SIG-M5 (cell line): ENCODE results near the gene TMEM108.

ENCODE experiments used
- DNase-seq: peaks from one replicate; lab custom pipeline; 2025; lab: John Stamatoyannopoulos, UW

TMEM108 gene

DNA sequence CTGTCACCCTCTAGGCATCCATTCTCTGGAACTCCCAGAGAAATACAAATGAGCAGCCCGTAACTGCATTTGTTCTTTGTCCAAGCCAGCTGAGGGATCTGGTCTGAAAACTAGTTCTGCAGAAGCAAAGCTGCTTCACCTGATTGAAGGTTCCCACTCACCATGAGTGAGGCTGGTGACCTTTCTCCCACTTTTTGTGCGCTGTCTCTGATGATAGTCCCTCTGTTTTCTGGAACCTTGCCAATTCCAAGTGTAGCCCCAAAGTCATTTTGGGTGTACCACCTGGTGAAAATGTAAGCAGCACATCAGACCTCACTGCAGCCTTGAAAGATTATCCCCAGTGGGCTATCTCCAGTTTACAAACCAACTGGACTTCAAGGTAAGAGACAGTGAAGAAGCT, 322.3 kb downstream of the TMEM108 start:
- DNase-seq, result no peak

DNA sequence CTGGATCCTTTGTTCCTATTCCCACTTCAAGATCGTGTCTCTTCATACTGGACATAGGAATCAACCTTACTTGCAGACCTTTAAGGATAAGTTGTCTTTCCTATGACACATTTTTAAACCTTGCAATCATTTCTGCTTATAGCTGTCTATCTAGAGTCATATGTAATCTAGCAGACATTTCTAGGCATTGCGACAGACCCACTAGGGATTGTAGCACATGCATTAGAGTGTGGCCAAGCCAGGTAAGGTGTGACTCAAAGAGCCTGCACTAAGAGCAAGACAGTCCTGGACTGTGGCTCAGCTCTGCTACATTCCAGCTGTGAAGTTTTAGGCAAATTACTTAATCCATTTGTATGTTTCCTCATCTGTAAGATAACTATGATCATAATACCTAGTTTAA, 322.8 kb downstream of the TMEM108 start:
- DNase-seq, result no peak

DNA sequence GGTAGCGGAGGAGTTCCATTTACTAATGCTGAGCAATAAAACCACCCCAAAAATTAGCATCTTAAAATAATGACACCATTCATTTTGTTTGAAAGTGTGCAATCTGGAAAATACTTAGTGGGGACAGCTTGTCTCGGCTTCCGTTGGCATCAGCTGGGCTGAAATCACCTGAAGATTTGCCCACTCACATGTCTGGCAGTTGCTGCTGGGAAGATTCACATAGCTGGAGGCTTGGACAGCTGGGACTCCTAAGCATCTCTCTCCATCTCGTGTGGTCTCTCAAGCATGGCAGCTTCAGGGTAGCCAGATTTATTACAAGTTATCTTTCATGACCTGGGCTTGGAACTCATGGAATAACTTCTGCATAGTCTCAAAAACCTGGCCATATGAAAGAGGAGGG, 323.2 kb downstream of the TMEM108 start:
- DNase-seq, result no peak

DNA sequence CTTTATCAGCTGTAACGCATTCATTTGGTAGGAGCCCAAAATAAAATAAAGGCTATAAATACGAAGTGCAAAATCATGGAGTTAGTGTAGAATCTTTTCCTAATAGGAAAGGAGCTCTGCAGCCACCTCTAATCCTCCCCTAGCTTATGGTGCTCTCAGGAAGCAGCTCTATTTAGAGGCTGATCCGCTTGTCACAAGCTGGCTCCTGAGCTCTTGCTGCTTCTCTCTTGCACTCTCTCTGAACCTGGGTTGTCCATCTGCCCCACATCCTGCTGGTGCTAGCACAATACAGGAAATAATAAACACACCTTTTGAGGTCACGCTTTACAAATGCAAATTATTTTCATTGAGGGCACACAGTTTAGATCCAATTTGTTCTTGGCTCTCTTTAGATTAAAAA, 324.3 kb downstream of the TMEM108 start:
- no peak for DNase-seq

DNA sequence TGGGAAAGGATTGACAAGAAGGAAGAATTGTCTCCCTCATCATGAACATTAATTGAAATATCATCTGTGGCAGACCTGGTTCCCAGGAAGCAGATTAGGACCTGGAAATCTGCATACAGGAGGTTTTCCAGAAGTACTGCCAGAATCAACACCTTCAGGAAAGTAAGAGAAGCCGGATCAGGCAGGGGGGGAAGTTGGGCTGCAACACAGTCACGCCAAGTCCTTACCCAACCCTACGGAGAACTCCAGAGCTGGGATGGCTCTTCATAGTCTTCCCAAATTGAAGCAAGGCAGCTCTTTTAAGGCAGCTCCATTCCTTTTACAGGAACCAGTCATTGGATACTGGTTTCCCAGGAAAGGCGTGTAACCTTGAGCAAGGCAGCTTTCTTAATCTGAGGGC, 326.5 kb downstream of the TMEM108 start:
- no peak for DNase-seq

DNA sequence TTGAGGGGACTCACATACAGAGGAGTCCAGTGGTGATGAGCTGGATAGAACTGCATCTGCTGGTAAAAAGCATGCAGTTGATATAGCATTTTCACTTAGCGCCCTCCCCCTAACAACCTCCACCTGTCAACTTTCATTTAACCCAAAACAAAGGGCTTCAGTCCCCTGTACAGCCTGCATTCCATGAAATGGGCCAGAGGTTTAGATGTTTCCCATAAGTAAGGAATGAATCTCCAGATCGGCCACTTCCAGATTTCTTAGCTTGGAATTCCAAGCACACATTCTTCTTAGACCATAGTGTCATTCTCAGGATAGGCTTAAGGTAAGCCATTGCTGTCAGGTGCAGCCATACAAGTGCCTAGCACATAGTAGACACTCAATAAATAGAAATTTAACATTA, 328.7 kb downstream of the TMEM108 start:
- DNase-seq, result no peak

DNA sequence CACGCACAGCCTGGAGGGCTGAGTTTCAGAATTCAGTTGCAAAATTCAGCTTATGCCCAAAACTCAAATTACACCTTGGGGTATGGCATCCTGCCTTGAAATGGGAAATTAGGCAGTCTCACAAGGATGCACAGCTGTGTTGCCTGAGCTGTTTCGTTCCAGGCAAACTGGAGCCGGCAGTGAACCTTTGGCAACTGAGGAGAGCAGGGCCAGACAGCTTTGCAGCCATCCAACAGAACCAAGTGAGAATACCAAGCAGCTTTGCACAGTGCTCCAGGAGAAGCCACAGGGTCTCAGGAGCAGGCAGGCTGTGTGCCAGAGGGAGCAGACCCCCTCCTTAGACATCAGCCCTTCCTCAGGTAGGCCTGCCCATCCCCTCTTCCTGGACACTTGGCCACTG, 329.2 kb downstream of the TMEM108 start:
- no peak for DNase-seq

DNA sequence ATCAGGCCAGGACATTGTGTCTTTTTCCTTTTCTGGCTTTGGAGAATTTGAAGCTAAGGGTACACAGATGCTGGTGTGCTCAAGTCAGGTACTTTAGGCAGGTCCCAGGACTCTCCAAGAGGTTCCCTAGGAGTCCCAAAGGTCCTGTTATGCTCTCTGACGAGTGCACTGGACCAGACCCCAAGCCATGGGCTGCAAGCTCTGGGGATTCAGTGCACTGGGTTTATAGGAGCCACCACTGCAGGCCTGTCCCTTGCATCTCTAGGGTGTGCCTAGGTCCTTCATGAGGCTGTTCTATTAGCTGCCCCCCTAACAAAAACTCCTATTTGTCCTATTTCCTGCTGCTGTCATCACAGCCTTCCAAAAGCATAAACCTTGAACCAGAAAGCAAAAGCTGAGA, 329.8 kb downstream of the TMEM108 start:
- no peak for DNase-seq

DNA sequence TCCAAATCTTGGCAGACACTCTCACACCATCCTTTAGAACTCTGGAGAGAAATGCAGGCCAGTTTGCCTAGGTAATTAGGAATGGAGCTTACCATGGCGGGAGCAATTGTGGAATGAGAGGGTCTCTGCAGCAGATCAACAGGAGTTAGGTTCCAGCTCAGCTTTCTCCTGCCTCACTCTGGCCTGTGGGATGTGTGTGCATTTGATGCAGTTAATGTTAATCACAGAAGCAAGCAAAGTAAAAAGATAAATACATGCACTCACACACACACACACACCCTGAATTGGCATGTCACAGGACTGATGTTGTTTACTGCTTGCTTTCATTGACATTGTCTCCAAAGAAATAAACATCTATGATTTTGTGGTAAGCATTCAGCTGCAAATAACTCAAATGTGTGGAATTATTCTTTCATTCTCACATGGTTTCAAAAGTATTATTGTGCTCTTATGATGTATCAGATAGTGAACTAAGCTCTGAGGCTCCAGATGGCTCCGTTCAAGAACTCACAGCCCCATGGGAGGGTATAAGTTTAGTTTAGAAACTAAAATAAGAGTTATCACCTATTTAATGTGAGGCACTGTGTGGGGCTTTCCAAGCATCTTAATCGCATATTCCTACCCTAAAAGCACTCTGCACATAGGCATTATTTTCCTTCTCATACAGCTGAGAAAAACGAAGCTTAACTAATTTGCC, 330.3 kb downstream of the TMEM108 start:
- no peak for DNase-seq

DNA sequence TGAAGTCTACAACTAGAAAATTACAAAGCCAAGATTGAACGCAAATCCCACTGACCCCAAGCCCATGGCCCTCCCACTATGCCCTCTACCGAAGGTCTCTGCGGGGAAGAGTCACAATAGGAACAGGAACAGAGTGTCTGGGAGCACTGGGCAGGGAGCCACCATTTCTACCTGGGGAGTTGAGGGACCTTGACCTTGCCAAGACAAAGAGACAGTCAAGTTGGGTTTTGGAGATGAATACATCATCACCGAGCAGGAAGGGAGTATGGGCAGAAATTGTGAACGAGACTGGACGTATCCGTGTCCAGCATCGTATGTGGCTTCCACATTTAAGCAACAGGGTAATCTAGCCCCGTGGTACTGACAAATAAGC, 330.9 kb downstream of the TMEM108 start:
- DNase-seq, result no peak

DNA sequence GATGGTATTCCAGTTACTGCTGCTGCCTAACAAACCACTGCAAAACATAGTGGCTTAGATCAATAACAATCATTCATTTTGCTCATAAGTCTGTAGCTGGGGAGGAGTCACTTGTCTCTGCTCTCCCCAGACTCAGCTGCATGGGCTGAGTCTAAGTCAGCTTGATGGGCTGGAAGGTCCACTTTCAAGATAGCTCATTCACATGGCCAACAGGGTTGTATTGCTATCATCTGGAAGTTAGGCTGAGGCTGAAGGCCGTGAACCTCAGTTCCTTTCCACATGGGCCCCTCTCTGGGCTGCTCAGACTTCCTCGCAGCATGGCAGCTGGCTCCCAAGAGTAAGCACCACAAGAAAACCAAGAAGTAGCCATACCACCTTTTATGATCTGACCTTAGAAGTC, 333.0 kb downstream of the TMEM108 start:
- no peak for DNase-seq

DNA sequence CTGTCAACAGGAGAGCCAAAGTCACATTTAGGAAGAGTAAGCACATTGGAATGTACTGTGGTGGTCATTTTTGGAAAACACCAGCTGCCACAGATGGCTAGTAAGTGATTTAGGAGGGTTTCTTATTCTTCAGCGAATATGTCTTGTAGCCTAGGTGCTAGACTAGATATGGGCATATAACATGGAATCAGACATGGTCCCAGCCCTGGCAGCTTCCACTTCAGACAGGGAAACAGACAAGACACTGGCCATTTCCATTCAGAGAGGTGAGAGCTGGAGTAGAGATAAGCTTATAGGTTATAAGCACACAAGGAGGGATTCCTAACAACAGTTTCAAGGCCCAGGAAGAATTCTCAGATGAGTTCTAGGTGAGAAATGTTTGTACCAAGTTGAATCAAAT, 333.5 kb downstream of the TMEM108 start:
- no peak for DNase-seq

DNA sequence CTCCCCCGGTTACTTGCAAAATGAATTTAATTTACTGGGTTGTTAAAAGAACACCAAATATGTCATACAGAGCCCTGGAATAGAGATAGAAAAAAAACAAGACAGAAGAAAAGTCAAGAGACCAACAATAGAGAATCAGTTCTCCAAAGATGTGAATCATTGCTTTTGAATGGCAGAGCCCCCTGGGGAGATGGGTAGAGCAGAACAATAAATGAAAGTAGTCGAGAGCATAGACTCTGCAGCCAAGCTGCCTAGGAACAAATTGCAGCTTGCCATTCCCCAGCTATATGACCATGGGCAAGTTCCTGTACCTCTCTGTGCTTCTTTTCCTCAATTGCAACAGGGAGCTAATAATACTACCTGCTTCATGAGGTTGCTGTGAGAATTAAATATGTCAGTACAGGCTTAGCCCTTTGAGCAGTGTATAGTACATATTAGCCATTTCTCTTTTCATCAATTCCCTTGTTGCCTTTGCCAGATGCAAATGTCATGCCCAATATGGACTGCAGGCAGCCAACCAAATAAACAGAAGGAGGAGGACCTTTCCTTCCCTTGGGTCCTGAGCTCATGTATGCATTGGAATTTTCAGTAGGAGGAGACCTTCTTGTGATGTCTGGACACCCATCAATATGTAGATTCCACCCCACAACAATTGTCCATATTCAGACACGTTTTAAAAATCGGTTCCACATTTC, 336.7 kb downstream of the TMEM108 start:
- DNase-seq, result no peak

DNA sequence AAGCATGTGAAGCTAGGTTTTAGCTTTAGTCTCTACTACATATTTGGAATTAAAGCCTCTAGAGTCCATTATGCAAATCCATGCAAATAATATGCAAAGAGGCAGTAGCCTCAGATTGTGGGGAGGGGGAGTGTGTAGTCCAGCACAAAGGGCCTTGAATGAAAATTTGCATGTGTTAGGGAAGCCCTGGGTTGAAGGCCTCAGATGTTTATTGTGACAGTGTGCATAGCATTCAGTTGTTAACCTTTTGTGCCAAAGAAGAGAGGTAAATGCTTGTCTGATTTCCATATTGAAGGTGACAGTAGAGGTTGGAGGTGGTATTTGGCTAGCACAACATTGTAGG, 337.2 kb downstream of the TMEM108 start:
- no peak for DNase-seq

DNA sequence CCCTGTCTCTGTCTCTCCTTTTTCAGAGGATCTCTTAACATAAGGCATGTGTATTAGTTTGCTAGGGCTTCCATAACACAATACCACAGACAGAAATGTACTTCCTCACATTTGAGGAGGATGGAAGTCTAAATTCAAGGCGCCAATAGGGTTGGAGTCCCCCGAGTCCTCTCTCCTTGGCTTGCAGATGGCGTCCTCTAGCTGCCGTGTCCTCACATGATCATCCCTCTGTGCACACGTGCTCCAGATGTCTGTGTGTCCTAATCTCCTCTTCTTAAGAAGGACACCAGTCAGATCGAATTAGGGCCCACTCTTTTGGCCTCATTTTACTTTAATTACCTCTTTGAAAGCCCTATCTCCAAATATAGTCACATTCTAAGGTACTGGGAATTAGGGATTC, 338.6 kb downstream of the TMEM108 start:
- no peak for DNase-seq

DNA sequence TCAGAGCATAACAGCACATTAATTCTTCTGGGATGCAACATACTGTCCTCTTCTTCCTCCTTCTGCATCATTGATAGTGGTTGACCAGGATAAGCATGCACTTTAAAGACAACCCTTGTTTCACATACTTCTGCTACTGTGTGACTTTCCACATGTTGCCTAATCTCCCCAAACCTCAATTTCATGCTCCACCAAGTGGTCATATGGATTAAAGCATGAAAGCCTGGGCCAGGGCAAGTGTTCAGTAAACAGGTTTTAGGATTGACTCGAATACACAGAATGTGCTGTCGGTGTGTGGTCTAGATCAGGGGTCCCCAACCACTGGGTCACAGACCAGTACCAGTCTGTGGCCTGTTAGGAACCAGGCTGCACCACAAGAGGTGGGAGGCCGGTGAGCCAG, 339.2 kb downstream of the TMEM108 start:
- no peak for DNase-seq

DNA sequence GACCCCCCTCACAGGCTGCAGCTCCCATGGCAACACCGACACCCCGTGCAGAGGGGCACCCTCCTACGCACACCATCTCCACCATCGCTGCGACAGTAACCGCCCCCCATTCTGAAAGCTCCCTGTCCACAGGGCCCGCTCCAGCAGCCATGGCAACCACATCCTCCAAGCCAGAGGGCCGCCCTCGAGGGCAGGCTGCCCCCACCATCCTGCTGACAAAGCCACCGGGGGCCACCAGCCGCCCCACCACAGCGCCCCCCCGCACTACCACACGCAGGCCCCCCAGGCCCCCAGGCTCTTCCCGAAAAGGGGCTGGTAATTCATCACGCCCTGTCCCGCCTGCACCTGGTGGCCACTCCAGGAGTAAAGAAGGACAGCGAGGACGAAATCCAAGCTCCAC, 341.7 kb downstream of the TMEM108 start:
- no peak for DNase-seq

DNA sequence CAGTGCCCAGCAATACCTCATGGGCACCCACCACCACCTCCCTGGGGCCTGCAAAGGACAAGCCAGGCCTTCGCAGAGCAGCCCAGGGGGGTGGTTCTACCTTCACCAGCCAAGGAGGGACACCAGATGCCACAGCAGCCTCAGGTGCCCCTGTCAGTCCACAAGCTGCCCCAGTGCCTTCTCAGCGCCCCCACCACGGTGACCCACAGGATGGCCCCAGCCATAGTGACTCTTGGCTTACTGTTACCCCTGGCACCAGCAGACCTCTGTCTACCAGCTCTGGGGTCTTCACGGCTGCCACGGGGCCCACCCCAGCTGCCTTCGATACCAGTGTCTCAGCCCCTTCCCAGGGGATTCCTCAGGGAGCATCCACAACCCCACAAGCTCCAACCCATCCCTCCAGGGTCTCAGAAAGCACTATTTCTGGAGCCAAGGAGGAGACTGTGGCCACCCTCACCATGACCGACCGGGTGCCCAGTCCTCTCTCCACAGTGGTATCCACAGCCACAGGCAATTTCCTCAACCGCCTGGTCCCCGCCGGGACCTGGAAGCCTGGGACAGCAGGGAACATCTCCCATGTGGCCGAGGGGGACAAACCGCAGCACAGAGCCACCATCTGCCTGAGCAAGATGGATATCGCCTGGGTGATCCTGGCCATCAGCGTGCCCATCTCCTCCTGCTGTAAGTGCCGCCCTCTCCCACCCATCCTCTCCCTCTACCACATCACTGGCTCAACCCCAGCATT, 342.5 kb downstream of the TMEM108 start:
- DNase-seq, result no peak

DNA sequence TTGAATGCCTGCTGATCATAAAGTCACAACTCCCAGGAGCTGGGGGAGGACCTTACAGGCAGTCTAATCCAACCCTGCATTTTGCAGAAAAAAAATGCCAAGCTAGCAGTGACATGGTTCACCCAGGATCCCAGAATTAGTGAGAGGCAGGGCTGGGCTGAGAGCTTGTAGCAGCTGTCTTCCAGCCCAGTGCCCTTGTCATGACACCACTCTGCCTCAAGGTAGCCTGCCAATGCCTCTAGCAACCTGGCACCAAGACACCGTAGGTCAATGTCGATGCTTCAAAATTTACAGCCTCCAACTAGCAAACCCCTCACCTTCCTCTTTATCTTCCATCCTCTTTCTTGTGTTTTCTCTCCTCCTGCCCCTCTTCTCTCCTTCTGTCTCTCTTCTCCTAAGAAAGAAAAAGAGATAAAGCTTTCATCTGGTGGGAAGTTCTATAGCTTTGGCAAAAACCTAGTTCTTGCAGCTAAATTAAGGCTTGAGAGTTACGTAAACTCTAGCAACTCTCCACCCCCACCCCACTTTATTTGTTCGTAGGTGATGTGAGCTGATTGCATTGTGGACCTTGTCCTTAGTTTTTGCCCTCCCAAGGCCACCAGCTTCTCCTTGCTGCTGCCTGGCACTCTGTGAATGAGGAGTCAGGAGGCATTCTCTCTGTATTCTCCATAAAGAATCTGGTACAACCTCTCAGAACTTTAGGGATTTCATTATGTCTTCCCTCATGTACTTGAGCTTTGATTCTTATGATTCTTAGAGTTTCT, 343.3 kb downstream of the TMEM108 start:
- DNase-seq, result no peak

DNA sequence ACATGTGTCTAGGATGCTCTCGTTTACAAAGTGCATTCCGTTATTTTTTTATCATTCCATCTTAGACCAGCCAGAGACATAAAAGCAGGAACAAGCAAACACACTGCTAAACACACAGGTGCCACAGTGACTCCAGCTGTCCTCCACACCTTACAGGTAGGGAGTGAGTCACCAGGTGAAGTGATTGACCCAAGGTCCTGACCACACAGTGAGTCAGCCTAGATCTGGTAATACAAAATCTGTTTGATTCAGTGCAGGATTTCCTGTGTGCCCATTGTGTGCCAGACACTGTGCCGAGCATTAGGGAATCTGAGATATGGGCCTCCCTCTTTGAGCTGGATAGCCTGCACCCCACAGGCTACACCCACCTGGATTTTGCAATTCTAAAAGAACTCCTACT, 345.0 kb downstream of the TMEM108 start:
- no peak for DNase-seq

DNA sequence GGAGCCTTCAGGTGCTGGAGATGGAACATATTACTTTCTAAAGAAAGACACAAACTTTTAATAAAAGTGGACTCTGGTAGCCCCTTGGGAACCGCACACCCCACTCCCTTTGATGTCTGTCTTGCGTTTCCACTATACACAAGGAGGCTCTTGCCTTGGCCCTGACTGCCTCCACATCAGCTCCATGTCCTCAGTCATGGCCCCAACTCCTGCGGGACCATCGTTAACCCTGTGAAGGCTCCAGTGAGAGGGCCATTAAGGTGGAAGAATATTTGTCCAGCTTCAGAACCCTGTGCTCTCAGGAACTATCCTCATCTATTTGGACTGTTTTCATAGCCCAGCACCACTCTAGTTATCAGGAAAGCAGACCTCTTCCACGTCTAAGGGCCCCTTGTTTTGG, 345.6 kb downstream of the TMEM108 start:
- no peak for DNase-seq

DNA sequence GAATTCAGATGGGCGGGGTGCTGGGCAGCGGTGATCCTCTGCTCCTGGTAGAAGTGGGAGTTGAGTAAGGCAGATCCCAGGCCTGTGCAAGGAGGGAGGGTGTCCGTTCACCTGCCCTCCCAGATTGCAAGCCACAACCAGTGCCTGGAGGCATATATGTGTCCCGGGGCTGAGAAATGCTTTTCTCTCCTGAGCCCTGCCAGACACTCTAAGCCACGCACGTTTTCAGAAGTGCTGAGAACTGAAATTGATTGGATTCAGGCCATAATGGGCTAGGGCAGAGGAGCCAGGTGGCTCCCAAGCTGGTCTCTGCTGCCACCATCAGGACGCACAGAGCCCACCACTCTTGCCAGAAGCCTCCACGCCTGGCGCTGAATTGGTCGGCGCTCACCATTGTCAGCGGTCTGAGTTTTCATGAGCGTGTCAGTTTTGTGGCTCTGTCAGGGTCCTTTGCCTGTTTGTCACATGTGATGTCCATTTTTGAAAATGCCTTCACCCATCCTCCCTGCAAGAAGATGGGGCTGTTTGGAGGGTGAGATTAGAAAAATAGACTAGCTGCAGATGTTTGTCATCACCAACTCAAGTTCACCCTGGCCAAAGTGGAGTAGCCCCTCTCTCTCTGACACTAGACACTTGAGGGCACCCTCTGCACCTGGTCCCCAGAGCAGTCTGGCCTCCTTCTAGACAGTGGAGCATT, 346.3 kb downstream of the TMEM108 start:
- no peak for DNase-seq
